ENCODE results near the gene SCPEP1. TPM values are rescaled to one million over a fixed set of nuclear protein-coding genes. Genes with fewer than 3 reads are reported as not detected.

SCPEP1 gene
- polyA plus RNA-seq, 1 donor from 2014 or later: 2.6 TPM

- Histone ChIP-seq H3K4me2 (ENCODE audit: low read length) (no peak overlapping the region), H3K27me3 (ENCODE audit: insufficient read depth, low read depth, low read length) (no peaks in the 10 kb centered on the region), H3K9me3 (ENCODE audit: low read length) (no peaks in the 10 kb centered on the region), H2AFZ (ENCODE audit: low read depth, low read length) (no peak overlapping the region), H3K9ac (ENCODE audit: low read length) (no peak overlapping the region), H3K9me2 (ENCODE audit: insufficient read depth, low read length) (no peaks in the 10 kb centered on the region), H4K20me1 (ENCODE audit: insufficient read depth) (no peaks in the 10 kb centered on the region), H3K79me2 (replicated peaks; ENCODE audit: insufficient read depth, low read length) (no peaks in the 10 kb centered on the region), H3K36me3 (ENCODE audit: insufficient read depth, low read length) (peaks cover 8% of the 10 kb centered on the region), H3K4me3 (ENCODE audit: low read length) (no peak overlapping the region), H3K27ac (ENCODE audit: low read length) (no peak overlapping the region), H3F3A (ENCODE audit: insufficient read depth, low read length, poor library complexity, severe bottlenecking) (no peaks in the 10 kb centered on the region)
- TF ChIP-seq MXI1 (conservative IDR thresholded peaks at IDR 0.05; ENCODE audit: poor library complexity, severe bottlenecking) (no peak), TAF1 (IDR thresholded peaks at IDR 0.05; ENCODE audit: low read depth) (no peak), POLR2AphosphoS5 (IDR thresholded peaks at IDR 0.05) (no peak), EP300 (conservative IDR thresholded peaks at IDR 0.05; ENCODE audit: poor library complexity, severe bottlenecking) (no peak)
Measured at GRCh38 chr17:56945938-56946505, 31.9 kb upstream of the SCPEP1 start.

GRCh38 chr17:56947741-56948140, 30.2 kb upstream of the SCPEP1 start:
- Histone ChIP-seq H3F3A (ENCODE audit: insufficient read depth, low read length, poor library complexity, severe bottlenecking) (no peaks in the 10 kb centered on the region), H3K9me2 (ENCODE audit: insufficient read depth, low read length) (no peaks in the 10 kb centered on the region), H3K79me2 (replicated peaks; ENCODE audit: insufficient read depth, low read length) (no peaks in the 10 kb centered on the region), H2AFZ (ENCODE audit: low read depth, low read length) (no peak overlapping the region), H3K36me3 (ENCODE audit: insufficient read depth, low read length) (peaks cover 8% of the 10 kb centered on the region), H3K4me2 (ENCODE audit: low read length) (no peak overlapping the region), H3K9me3 (ENCODE audit: low read length) (no peaks in the 10 kb centered on the region), H3K4me3 (ENCODE audit: low read length) (no peak overlapping the region), H3K27ac (ENCODE audit: low read length) (no peak overlapping the region), H4K20me1 (ENCODE audit: insufficient read depth) (no peaks in the 10 kb centered on the region), H3K9ac (ENCODE audit: low read length) (no peak overlapping the region), H3K27me3 (ENCODE audit: insufficient read depth, low read depth, low read length) (no peaks in the 10 kb centered on the region)
- TF ChIP-seq CTCF (IDR thresholded peaks at IDR 0.05; ENCODE audit: poor library complexity, severe bottlenecking): no peak
- TF ChIP-seq RAD21 (conservative IDR thresholded peaks at IDR 0.05): no peak
- TF ChIP-seq SMC3 (conservative IDR thresholded peaks at IDR 0.05; ENCODE audit: poor library complexity): no peak

- Histone ChIP-seq H3K27me3 (ENCODE audit: insufficient read depth, low read depth, low read length) (no peaks in the 10 kb centered on the region), H3K9me3 (ENCODE audit: low read length) (no peaks in the 10 kb centered on the region), H3F3A (ENCODE audit: insufficient read depth, low read length, poor library complexity, severe bottlenecking) (no peaks in the 10 kb centered on the region), H2AFZ (ENCODE audit: low read depth, low read length) (no peak overlapping the region), H3K79me2 (replicated peaks; ENCODE audit: insufficient read depth, low read length) (no peaks in the 10 kb centered on the region), H3K27ac (ENCODE audit: low read length) (no peak overlapping the region), H3K9me2 (ENCODE audit: insufficient read depth, low read length) (no peaks in the 10 kb centered on the region), H3K36me3 (ENCODE audit: insufficient read depth, low read length) (peaks cover 4% of the 10 kb centered on the region), H3K4me3 (ENCODE audit: low read length) (no peak overlapping the region), H3K4me2 (ENCODE audit: low read length) (no peak overlapping the region), H3K9ac (ENCODE audit: low read length) (no peak overlapping the region), H4K20me1 (ENCODE audit: insufficient read depth) (no peaks in the 10 kb centered on the region)
- TF ChIP-seq CTCF (IDR thresholded peaks at IDR 0.05; ENCODE audit: poor library complexity, severe bottlenecking): no peak
- TF ChIP-seq TAF1 (IDR thresholded peaks at IDR 0.05; ENCODE audit: low read depth): no peak
- no peak for TF ChIP-seq SMC3 (conservative IDR thresholded peaks at IDR 0.05; ENCODE audit: poor library complexity)
- TF ChIP-seq MXI1 (conservative IDR thresholded peaks at IDR 0.05; ENCODE audit: poor library complexity, severe bottlenecking): no peak
- no peak for TF ChIP-seq EZH2 (IDR thresholded peaks at IDR 0.05; ENCODE audit: borderline replicate concordance, insufficient read depth, low read length, poor library complexity, severe bottlenecking)
- TF ChIP-seq POLR2AphosphoS5 (IDR thresholded peaks at IDR 0.05): no peak
- TF ChIP-seq EP300 (conservative IDR thresholded peaks at IDR 0.05; ENCODE audit: poor library complexity, severe bottlenecking): no peak
- TF ChIP-seq RAD21 (conservative IDR thresholded peaks at IDR 0.05): no peak
- TF ChIP-seq, protein P1, sequence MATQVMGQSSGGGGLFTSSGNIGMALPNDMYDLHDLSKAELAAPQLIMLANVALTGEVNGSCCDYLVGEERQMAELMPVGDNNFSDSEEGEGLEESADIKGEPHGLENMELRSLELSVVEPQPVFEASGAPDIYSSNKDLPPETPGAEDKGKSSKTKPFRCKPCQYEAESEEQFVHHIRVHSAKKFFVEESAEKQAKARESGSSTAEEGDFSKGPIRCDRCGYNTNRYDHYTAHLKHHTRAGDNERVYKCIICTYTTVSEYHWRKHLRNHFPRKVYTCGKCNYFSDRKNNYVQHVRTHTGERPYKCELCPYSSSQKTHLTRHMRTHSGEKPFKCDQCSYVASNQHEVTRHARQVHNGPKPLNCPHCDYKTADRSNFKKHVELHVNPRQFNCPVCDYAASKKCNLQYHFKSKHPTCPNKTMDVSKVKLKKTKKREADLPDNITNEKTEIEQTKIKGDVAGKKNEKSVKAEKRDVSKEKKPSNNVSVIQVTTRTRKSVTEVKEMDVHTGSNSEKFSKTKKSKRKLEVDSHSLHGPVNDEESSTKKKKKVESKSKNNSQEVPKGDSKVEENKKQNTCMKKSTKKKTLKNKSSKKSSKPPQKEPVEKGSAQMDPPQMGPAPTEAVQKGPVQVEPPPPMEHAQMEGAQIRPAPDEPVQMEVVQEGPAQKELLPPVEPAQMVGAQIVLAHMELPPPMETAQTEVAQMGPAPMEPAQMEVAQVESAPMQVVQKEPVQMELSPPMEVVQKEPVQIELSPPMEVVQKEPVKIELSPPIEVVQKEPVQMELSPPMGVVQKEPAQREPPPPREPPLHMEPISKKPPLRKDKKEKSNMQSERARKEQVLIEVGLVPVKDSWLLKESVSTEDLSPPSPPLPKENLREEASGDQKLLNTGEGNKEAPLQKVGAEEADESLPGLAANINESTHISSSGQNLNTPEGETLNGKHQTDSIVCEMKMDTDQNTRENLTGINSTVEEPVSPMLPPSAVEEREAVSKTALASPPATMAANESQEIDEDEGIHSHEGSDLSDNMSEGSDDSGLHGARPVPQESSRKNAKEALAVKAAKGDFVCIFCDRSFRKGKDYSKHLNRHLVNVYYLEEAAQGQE (IDR thresholded peaks at IDR 0.05; ENCODE audit: borderline replicate concordance): no peak
Measured at GRCh38 chr17:56948491-56948890, 29.4 kb upstream of the SCPEP1 start.
